ENCODE measurements around the gene VSIG10L2.

- no peak for TF ChIP-seq CREB1 (IDR thresholded peaks at IDR 0.05; ENCODE audit: low read depth)
- no peak for TF ChIP-seq EP300 (IDR thresholded peaks at IDR 0.05; ENCODE audit: borderline replicate concordance)
- TF ChIP-seq EGR1 (IDR thresholded peaks at IDR 0.05): no peak
- TF ChIP-seq TEAD4 (IDR thresholded peaks at IDR 0.05): no peak
Measured at GRCh38 chr11:126002181-126002580, 56.3 kb downstream of the VSIG10L2 start.
